AG04450 (cell line): ENCODE data around the gene TRIM14. TPM values are rescaled to one million over a fixed set of nuclear protein-coding genes. Genes with fewer than 3 reads are reported as not detected.

Experiments
- CTCF ChIA-PET: fragments of 300-600, 350-600 bp; formaldehyde crosslinking; extraction: SDS; loops from one replicate; lab custom pipeline; 2022; ENCODE audit warnings: antibody characterized with exemption, inconsistent platforms; lab: Charles Lee
- POLR2A ChIA-PET: fragments of 350-600 bp; formaldehyde crosslinking; extraction: SDS; loops from one replicate; lab custom pipeline; 2021; ENCODE audit warnings: antibody characterized with exemption, inconsistent platforms; lab: Yijun Ruan, JAX
- DNase-seq: peaks from one replicate; pipeline ENCODE4 v3.0.0-alpha.2; 2011; ENCODE audit warnings: low read depth, low spot score
- H3K27ac ChIP-seq: one replicate; pipeline ENCODE4 v1.5.1; 2012; ENCODE audit warnings: low read depth, low read length, control low read depth
- H3K27me3 ChIP-seq: one replicate; pipeline ENCODE4 v1.6.0; 2012; ENCODE audit warnings: low read length; ENCODE audit not compliant: control insufficient read depth, insufficient read depth
- H3K4me3 ChIP-seq: 2 replicates; pipeline ENCODE4 v1.5.1; 2011; ENCODE audit warnings: mild to moderate bottlenecking, low read depth, low read length, control low read depth
- H3K9me3 ChIP-seq: 2 replicates; pipeline ENCODE4 v1.5.1; 2012; ENCODE audit warnings: low read length; ENCODE audit not compliant: control insufficient read depth, insufficient read depth
- CTCF ChIP-seq: IDR thresholded peaks from 2 replicates; pipeline ENCODE4 v1.5.1; 2011; ENCODE audit warnings: low read depth, low read length, control low read depth, inconsistent platforms
- polyA plus RNA-seq: library from polyadenylated mRNA; depleted of rRNA; stranded (reverse); fragments of >200 nt; gene quantifications from 2 replicates; pipeline ENCODE4 v1.2.3, GENCODE V29; 2011

The TRIM14 gene
- polyA plus RNA-seq, 1 experiment = 8.3 TPM

- ChIA-PET CTCF (interaction anchor here (0.7 to 2.3 kb wide), 5 partner anchors 10 to 950 kb away, joined by 3 to 12 read pairs (median 3); no protein-coding TSS in a partner anchor), POLR2A (no interaction called here)
- no peak overlapping the region for H3K4me3 ChIP-seq
- no peaks in the 10 kb centered on the region for H3K27me3 ChIP-seq
- no peak overlapping the region for H3K27ac ChIP-seq
- no peak for TF ChIP-seq CTCF
- DNase-seq = peak; percentile 26
- no peaks in the 10 kb centered on the region for H3K9me3 ChIP-seq
Observed at GRCh38 chr9:98075332-98075805, 43.7 kb downstream of the TRIM14 start.

GRCh38 chr9:98074115-98074990 lies 44.7 kb downstream of the TRIM14 start:
- H3K27me3 ChIP-seq = no peaks in the 10 kb centered on the region
- H3K27ac ChIP-seq = no peak overlapping the region
- no peak for DNase-seq
- ChIA-PET POLR2A (no interaction called here), CTCF (interaction anchor here (0.6 to 2.4 kb wide), 27 partner anchors 8 to 720 kb away, joined by 3 to 24 read pairs (median 4); partner anchors contain the start of genes TBC1D2 and TRIM14)
- TF ChIP-seq CTCF = peak; percentile 96
- H3K4me3 ChIP-seq = no peak overlapping the region
- no peaks in the 10 kb centered on the region for H3K9me3 ChIP-seq

- no peak for TF ChIP-seq CTCF
- Histone ChIP-seq H3K9me3 (no peaks in the 10 kb centered on the region), H3K27me3 (no peaks in the 10 kb centered on the region), H3K4me3 (no peak overlapping the region), H3K27ac (no peak overlapping the region)
- POLR2A ChIA-PET = no interaction called here
- CTCF ChIA-PET = interaction anchor here (1.0 to 1.4 kb wide), 3 partner anchors 14 to 149 kb away, joined by 3 read pairs; no protein-coding TSS in a partner anchor
- no peak for DNase-seq
Observed at GRCh38 chr9:98071737-98072136, 47.3 kb downstream of the TRIM14 start.

DNA sequence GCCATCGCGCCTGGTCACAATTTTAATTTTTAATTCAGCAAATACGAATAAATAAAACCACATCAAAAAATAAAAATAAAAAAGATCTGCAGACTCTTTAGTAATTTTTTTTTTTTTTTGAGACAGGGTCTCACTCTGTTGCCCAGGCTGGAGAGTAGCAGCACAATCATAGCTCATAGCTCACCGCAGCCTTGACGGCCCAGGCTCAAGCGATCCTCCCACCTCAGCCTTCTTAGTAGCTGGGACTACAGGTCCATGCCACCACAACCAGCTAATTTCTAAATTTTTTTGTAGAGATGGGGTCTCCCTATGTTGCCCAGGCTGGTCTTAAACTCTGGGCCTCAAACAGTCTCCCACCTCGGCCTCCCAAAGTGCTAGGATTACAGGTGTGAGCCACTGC lies 48.3 kb downstream of the TRIM14 start:
- Histone ChIP-seq H3K27ac (no peak overlapping the region), H3K4me3 (no peak overlapping the region), H3K27me3 (no peaks in the 10 kb centered on the region), H3K9me3 (no peaks in the 10 kb centered on the region)
- no peak for TF ChIP-seq CTCF
- ChIA-PET POLR2A (no interaction called here), CTCF (no interaction called here)
- DNase-seq = no peak

GRCh38 chr9:98069551-98069950 lies 49.5 kb downstream of the TRIM14 start:
- DNase-seq = no peak
- no peak for TF ChIP-seq CTCF
- Histone ChIP-seq H3K27me3 (no peaks in the 10 kb centered on the region), H3K27ac (no peak overlapping the region), H3K4me3 (no peak overlapping the region), H3K9me3 (no peaks in the 10 kb centered on the region)
- CTCF ChIA-PET = no interaction called here
- POLR2A ChIA-PET = no interaction called here
